Mesodermal cell (in vitro differentiated cells): ENCODE results near the gene TRABD.

Experiments
- H3K27ac ChIP-seq: 2 replicates; pipeline ENCODE4 v1.7.0; 2013; ENCODE audit warnings: mild to moderate bottlenecking, low read depth, low read length, moderate library complexity; ENCODE audit not compliant: severe bottlenecking
- H3K36me3 ChIP-seq: 2 replicates; pipeline ENCODE4 v1.7.1; 2013; ENCODE audit warnings: mild to moderate bottlenecking, low read length, moderate library complexity; ENCODE audit not compliant: control insufficient read depth, insufficient read depth
- H3K4me1 ChIP-seq: one replicate; pipeline ENCODE4 v1.7.1; 2013; ENCODE audit warnings: mild to moderate bottlenecking, low read length; ENCODE audit not compliant: insufficient read depth, control insufficient read depth, poor library complexity, severe bottlenecking
- H3K4me3 ChIP-seq: 2 replicates; pipeline ENCODE4 v1.7.0; 2013; ENCODE audit warnings: low read length, control low read depth, mild to moderate bottlenecking; ENCODE audit not compliant: insufficient read depth, poor library complexity, severe bottlenecking; ENCODE audit errors: extremely low read depth
- H3K9me3 ChIP-seq: 2 replicates; pipeline ENCODE4 v1.7.1; 2013; ENCODE audit warnings: mild to moderate bottlenecking, low read length, moderate library complexity; ENCODE audit not compliant: control insufficient read depth
- WGBS, 2 experiments: methylation state at CpG; one replicate each; pipeline ENCODE4 v1.1.5; 2013; ENCODE audit warnings: missing lambda C conversion rate in 2 of 2; ENCODE audit not compliant: insufficient coverage in 2 of 2; 5-methylcytosine and 5-hydroxymethylcytosine counted together

The TRABD gene

DNA sequence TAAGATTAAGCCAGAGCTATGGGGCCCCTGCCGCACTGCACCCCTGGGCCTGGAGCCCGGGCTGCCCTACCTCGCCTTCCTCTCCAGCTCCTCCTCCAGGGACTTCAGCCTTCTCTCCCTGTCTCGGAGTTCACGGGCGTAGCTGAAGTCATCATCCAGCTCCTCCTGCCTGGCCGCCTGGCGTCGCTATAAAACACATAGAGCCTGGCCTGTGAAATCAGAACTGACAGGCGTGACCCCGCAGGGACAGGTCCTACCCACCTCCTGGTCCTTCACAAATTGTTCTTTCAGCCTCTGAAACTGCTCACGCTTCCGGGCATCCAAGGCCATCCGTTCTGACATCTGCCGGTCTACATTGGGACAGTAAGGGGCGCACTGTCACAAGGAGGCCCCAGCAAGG, 38.4 kb downstream of the TRABD start:
- peaks cover 66% of the 10 kb centered on the region for H3K36me3 ChIP-seq
- no peaks in the 10 kb centered on the region for H3K4me1 ChIP-seq
- no peaks in the 10 kb centered on the region for H3K9me3 ChIP-seq
- H3K27ac ChIP-seq, result no peak overlapping the region
- 94 to 95% methylated on average over 15 to 16 of the region's 16 CpGs for WGBS, 2 experiments
- no peak overlapping the region for H3K4me3 ChIP-seq

DNA sequence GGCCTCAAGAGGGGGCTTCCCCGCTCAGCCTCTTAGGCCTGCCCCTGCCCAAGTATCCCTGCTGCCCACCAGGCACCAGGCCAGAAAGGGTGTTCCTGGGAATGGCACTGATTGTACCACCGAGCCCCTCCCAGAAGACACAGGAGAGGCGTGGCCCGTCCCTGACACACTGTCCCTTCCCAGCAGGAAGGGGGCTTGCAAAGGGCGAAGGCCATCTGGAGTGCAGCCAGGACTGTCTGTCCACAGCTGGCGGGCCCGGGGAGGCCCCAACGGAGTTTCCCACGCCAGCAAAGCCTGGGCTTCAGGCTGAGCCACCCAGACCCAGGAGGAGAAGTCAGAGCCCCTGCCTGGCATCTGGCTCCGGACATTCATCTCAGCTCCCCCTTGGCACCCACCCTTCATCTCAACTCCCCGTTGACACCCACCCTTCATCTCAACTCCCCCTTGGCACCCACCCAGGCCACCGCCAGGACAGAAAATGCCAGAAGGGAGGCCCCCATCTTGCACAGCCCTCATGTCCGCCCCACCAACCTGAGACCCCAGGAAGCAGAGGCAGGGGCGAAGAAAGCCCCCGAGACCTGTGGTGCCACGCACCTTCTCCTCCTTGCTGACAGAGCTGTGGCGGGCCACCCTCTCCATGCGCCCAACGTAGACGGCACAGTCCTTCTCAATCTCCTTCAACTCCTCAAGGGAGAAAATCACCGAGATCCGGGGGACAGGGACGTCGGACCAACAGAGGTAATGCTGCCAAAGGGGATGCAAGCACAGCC, 39.7 kb downstream of the TRABD start:
- no peaks in the 10 kb centered on the region for H3K9me3 ChIP-seq
- H3K4me1 ChIP-seq, result no peaks in the 10 kb centered on the region
- peaks cover 63% of the 10 kb centered on the region for H3K36me3 ChIP-seq
- no peak overlapping the region for H3K27ac ChIP-seq
- 92 to 94% methylated on average over 17 to 21 of the region's 24 CpGs for WGBS, 2 experiments
- H3K4me3 ChIP-seq, result no peak overlapping the region

DNA sequence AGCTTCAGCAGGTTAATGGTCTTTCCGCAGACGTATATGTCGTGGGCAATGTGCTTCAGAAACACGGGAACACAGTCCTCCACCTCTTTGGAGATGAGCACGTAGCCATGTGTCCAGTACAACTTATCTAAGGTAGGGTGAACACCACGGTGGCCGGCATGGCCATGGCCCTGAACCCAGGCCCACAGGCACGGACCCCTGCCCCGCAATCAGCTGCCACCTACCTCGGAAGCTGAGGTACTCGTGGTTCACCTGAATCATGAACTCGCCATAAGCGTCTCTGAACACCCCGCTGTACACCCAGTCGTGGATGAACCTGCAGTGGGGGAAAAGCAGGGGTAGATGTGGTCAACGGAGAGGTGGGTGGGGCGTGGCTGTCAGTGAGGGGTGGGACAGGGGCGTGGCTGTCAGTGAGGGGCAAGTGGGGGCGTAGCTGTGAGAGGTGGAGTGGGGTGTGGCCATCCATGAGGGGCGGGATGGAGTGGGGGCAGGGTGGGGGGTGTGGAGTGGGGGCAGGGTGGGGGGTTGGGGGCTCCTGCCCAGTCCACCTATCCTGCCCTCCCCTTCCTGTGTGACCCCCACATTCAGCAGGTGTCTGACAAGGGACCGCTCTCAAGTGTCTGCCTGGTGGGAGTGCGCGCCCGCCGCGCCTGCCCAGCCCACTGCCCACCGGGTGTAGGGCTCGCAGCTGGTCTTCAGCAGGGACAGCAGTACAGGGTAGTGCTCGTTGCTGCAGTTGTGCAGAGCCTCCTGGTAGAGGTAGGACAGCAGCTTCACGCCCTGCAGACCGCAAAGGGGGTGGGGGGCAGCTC, 40.6 kb downstream of the TRABD start:
- Histone ChIP-seq H3K4me1 (no peaks in the 10 kb centered on the region), H3K9me3 (no peaks in the 10 kb centered on the region), H3K36me3 (peaks cover 59% of the 10 kb centered on the region), H3K4me3 (no peak overlapping the region), H3K27ac (no peak overlapping the region)
- 95 to 98% methylated on average over 18 to 26 of the region's 31 CpGs for WGBS, 2 experiments

DNA sequence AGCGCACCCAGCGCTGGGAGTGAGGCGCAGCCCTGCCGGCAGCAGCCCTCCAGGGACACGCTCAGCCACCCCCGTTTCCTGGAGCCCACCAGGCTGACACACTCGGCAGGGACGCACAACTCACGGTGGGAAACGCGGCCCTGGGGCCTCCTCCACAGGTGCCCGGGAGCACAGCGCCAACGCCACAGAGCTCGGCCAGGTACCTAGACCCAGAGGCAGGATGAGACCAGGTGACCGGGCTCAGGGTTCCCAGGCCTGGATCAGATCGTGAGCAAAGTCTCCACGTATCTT, 41.1 kb downstream of the TRABD start:
- Histone ChIP-seq H3K9me3 (no peaks in the 10 kb centered on the region), H3K27ac (no peak overlapping the region), H3K36me3 (peaks cover 54% of the 10 kb centered on the region), H3K4me1 (no peaks in the 10 kb centered on the region), H3K4me3 (no peak overlapping the region)
- WGBS, 2 experiments, result 95 to 96% methylated on average over 15 to 18 of the region's 18 CpGs

DNA sequence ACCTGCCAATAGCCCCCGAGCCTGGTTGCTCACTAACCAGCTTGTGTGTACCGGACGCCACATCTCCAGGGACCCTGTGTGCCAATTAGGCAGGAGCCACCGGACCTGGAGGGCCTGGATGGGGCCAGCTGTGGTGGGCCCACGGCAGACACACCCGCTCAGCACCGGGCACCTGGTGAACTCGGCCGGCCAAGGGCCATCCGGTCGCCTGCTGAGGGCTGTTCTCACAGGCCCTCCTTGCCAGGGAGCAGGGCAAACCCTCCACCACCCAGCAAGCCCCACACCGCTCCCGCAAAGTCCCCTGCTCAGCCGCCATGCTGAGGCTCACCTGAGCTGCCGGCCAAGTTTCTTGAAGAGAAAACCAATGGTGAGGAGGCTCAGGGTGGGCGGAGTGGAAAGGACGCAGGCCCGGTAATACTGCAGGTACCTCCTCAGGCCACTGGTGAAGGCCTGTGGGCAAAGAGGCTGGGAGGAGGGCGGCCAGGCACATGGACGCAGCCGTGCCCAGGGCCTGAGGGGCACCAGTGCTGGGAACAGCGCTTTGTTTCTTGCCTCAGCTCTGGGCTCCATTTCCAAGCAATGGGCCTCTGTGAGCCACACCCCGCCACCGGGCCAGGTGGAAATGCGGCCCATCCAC, 42.0 kb downstream of the TRABD start:
- Histone ChIP-seq H3K27ac (no peak overlapping the region), H3K4me1 (no peaks in the 10 kb centered on the region), H3K9me3 (no peaks in the 10 kb centered on the region), H3K36me3 (peaks cover 45% of the 10 kb centered on the region), H3K4me3 (no peak overlapping the region)
- 94 to 95% methylated on average over 14 to 23 of the region's 25 CpGs for WGBS, 2 experiments

DNA sequence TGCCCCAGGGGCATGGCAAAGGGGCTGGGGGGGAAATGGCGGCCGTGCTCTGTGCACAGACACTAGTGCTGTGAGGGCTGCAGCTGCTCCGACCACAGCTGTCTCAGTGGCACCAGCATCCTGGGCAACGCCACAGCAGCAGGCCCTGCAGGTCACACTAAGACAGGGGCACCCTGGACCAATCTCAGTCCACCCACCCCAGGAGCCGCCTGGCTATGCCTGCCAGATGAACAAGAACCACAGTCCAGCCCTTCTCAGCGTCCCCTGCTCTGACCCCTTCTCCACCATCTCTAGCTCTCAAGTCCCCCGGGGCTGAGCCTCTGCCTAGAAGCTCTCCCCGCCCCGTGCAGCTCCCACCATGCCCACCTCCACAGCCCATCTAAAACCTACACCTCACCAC, 42.7 kb downstream of the TRABD start:
- no peak overlapping the region for H3K27ac ChIP-seq
- H3K4me1 ChIP-seq, result no peaks in the 10 kb centered on the region
- H3K36me3 ChIP-seq, result peaks cover 39% of the 10 kb centered on the region
- 92 to 94% methylated on average over 5 to 9 of the region's 9 CpGs for WGBS, 2 experiments
- no peak overlapping the region for H3K4me3 ChIP-seq
- no peaks in the 10 kb centered on the region for H3K9me3 ChIP-seq

DNA sequence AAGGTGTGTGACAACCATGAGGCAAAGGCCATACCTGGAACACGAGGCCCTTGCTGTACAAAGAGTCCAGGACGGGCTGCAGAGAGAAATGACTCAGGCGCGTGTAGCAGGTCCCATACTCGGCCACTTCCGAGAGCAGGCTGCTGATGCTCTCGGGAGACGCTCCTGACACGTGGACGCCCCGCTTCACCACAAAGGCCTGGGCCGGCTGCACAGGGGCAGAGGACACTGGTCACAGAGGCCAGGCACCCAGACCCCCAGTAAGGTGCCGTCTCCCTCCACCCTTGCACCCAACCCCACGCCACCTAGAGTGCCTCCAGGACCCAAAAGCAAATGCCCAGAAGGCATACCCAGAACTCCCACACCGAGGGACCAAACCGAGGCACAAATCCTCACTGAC, 43.7 kb downstream of the TRABD start:
- Histone ChIP-seq H3K4me1 (no peaks in the 10 kb centered on the region), H3K4me3 (no peak overlapping the region), H3K27ac (no peak overlapping the region), H3K36me3 (peaks cover 29% of the 10 kb centered on the region), H3K9me3 (no peaks in the 10 kb centered on the region)
- WGBS, 2 experiments, result 97% methylated on average over 13 to 14 of the region's 16 CpGs

DNA sequence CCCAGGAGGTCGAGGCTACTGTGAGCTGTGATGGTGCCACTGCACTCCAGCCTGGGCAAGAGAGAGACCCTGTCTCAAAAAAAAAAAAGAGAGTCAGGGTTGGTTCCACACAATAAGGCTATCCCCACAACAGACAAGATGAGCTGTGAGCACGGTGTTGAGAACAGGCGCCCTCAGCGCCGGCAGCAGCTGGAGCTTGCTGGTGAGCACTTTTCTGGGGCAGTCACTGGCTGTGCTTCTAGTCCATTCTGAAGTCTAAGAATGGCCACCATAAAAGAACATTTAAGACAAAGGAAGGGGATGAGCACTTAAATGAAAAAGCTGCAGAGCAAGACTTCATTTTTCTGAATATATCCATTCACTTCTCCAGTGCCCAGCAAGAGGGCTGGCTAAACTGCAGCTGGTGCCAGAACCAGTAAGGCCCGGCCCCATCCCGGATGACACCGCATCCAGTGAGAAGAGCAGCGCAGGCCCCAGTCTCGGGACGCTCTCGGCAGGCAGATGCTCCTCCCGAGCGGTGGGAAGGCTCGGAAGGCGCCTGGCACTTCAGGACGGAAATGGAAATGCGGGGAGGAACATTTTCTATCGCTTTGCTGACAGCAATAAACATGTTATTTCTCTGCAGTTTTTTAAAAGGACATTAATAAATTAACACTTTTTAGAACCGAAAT, 46.9 kb downstream of the TRABD start:
- H3K9me3 ChIP-seq, result peaks cover 7% of the 10 kb centered on the region
- no peak overlapping the region for H3K27ac ChIP-seq
- H3K36me3 ChIP-seq, result peaks cover 27% of the 10 kb centered on the region
- H3K4me1 ChIP-seq, result no peaks in the 10 kb centered on the region
- WGBS, 2 experiments, result 94 to 96% methylated on average over 20 of the region's 20 CpGs
- H3K4me3 ChIP-seq, result no peak overlapping the region

DNA sequence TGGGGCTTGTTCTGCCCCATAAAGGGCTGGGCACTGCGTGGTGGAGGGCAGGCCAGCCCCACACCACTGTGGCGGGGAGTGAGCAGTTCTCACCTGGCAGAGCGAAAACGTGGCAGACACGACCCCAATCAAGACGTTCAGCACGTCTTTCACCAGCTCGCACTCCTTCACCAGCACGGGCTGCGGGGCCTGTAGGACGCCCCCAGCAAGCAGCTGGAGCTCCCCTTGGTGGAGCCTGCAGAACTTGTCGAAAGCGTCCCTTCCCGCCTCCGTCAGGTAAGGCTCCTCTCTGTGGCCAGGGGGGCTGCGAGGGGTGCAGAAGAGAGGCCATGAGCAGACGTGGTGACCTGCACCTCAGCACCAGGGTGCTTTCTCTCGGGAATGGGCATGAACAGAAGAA, 47.5 kb downstream of the TRABD start:
- WGBS, 2 experiments, result 94 to 96% methylated on average over 16 to 18 of the region's 18 CpGs
- peaks cover 27% of the 10 kb centered on the region for H3K36me3 ChIP-seq
- H3K9me3 ChIP-seq, result peaks cover 7% of the 10 kb centered on the region
- H3K4me1 ChIP-seq, result no peaks in the 10 kb centered on the region
- H3K27ac ChIP-seq, result no peak overlapping the region
- H3K4me3 ChIP-seq, result no peak overlapping the region

DNA sequence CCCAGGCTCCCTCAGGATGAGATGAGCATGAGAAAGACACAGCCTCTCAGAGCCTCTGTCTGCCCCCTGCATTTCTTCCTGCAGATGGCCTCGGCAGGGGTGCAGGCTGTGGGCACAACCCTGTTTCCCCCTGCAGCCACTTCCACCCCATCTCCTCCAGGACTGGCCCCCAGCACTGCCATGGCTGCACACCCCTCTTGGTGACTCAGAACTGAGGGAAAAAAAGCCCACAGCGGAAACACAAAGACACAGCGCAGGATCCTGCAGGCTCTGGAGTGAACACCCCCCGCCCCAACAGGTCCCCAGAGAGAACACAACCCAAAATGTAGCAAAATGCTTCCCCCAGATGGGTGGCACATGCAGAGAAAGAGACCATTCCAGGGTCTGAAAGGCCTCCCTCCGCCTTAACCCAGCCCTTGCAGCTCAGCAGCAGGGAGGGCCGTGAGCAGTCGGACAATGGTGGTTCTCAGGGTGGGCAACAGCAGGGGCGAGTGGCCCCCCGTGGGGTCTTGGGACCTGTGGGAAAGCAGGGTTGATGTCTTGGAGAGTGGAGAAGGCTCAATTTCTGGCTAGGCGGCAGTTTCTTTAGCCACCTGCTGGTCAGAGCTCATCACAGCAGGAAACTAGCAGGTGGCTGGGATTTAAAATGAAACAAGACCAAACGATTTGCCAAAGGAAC, 51.2 kb downstream of the TRABD start:
- Histone ChIP-seq H3K36me3 (peaks cover 23% of the 10 kb centered on the region), H3K4me1 (no peaks in the 10 kb centered on the region), H3K9me3 (peaks cover 7% of the 10 kb centered on the region), H3K4me3 (no peak overlapping the region), H3K27ac (no peak overlapping the region)
- 84 to 85% methylated on average over 7 to 9 of the region's 11 CpGs for WGBS, 2 experiments
